HEK293 (cell line): ENCODE measurements around the gene KCTD12.
A peak's percentile ranks its signal among the peaks of the same experiment; 100 is the strongest.

ENCODE experiments used
- CTCF ChIA-PET: fragments of 350-600 bp; formaldehyde crosslinking; extraction: SDS; loops from one replicate; lab custom pipeline; 2021; ENCODE audit warnings: antibody characterized with exemption; lab: Yijun Ruan, JAX
- POLR2A ChIA-PET: fragments of 300-600 bp; formaldehyde crosslinking; extraction: SDS; loops from one replicate; lab custom pipeline; 2020; ENCODE audit warnings: antibody characterized with exemption, inconsistent platforms; lab: Yijun Ruan, JAX
- H3K27ac ChIP-seq: fragments of 200-500 bp; sonication (Bioruptor generic); 2 replicates; pipeline ENCODE4 v1.5.1; 2014; ENCODE audit warnings: low read depth, low read length, control low read depth, inconsistent platforms; ENCODE audit errors: extremely low read depth
- H3K36me3 ChIP-seq, 2 experiments: fragments of 200-500 bp in 1 of 2; sonication (Bioruptor generic) in 1 of 2; 1 replicate in 1 of 2; 2 replicates in 1 of 2; pipeline ENCODE4 v1.5.1; 2014 to 2017; ENCODE audit warnings: inconsistent platforms in 2 of 2, low read length in 2 of 2; ENCODE audit not compliant: control insufficient read depth in 2 of 2, insufficient read depth in 1 of 2
- H3K4me1 ChIP-seq: fragments of 200-500 bp; sonication (Bioruptor generic); 2 replicates; pipeline ENCODE4 v1.5.1; 2014; ENCODE audit warnings: mild to moderate bottlenecking, low read length, inconsistent platforms; ENCODE audit not compliant: control insufficient read depth, insufficient read depth
- H3K4me3 ChIP-seq: 2 replicates; pipeline ENCODE4 v1.5.1; 2011; ENCODE audit warnings: low read depth, mild to moderate bottlenecking, control low read depth, low read length, moderate library complexity
- H3K9me3 ChIP-seq: fragments of 200-500 bp; sonication (Bioruptor generic); 2 replicates; pipeline ENCODE4 v1.5.1; 2014; ENCODE audit warnings: low read depth, low read length, inconsistent platforms; ENCODE audit not compliant: control insufficient read depth, insufficient read depth
- KLF8 ChIP-seq: fragments of 450-650 bp; formaldehyde crosslinking; IDR thresholded peaks from 2 replicates; pipeline ENCODE4 v1.5.1; 2016; ENCODE audit warnings: missing biosample characterization, missing genetic modification characterization
- OSR2 ChIP-seq: fragments of 450-650 bp; formaldehyde crosslinking; IDR thresholded peaks from 2 replicates; pipeline ENCODE4 v1.5.1; 2016; ENCODE audit warnings: missing biosample characterization, missing genetic modification characterization
- PATZ1 ChIP-seq: fragments of 450-650 bp; formaldehyde crosslinking; IDR thresholded peaks from 2 replicates; pipeline ENCODE4 v1.5.1; 2016; ENCODE audit warnings: missing biosample characterization, missing genetic modification characterization
- PRDM1 ChIP-seq: fragments of 450-650 bp; formaldehyde crosslinking; IDR thresholded peaks from 2 replicates; pipeline ENCODE4; 2016; ENCODE audit warnings: missing biosample characterization, missing genetic modification characterization
- TCF7L2 ChIP-seq: IDR thresholded peaks from 2 replicates; pipeline ENCODE4 v1.6.1; 2011; ENCODE audit warnings: low read depth, mild to moderate bottlenecking, inconsistent platforms, low read length, moderate library complexity, borderline replicate concordance
- ZBTB6 ChIP-seq: fragments of 450-650 bp; formaldehyde crosslinking; IDR thresholded peaks from 2 replicates; pipeline ENCODE4 v1.5.1; 2017; ENCODE audit warnings: missing biosample characterization, missing genetic modification characterization
- ZIC2 ChIP-seq: fragments of 450-650 bp; formaldehyde crosslinking; IDR thresholded peaks from 2 replicates; pipeline ENCODE4 v1.5.1; 2016; ENCODE audit warnings: missing biosample characterization, missing genetic modification characterization
- ZNF121 ChIP-seq: fragments of 450-650 bp; formaldehyde crosslinking; IDR thresholded peaks from 2 replicates; pipeline ENCODE4 v1.5.1; 2016; ENCODE audit warnings: missing biosample characterization, missing genetic modification characterization
- ZNF211 ChIP-seq: fragments of 450-650 bp; formaldehyde crosslinking; IDR thresholded peaks from 2 replicates; pipeline ENCODE4 v1.5.1; 2016; ENCODE audit warnings: low read depth, missing biosample characterization, missing genetic modification characterization
- ZNF24 ChIP-seq: fragments of 450-650 bp; formaldehyde crosslinking; IDR thresholded peaks from 2 replicates; pipeline ENCODE4 v1.5.1; 2016; ENCODE audit warnings: missing biosample characterization, missing genetic modification characterization
- ZNF324 ChIP-seq: fragments of 450-650 bp; formaldehyde crosslinking; IDR thresholded peaks from 2 replicates; pipeline ENCODE4 v1.5.1; 2016; ENCODE audit warnings: missing biosample characterization, missing genetic modification characterization
- ZNF404 ChIP-seq: fragments of 450-650 bp; formaldehyde crosslinking; IDR thresholded peaks from 2 replicates; pipeline ENCODE4 v1.5.1; 2017; ENCODE audit warnings: missing biosample characterization, missing genetic modification characterization
- ZNF426 ChIP-seq: fragments of 450-650 bp; formaldehyde crosslinking; IDR thresholded peaks from 2 replicates; pipeline ENCODE4 v1.5.1; 2017; ENCODE audit warnings: missing biosample characterization, missing genetic modification characterization, mild to moderate bottlenecking, inconsistent platforms, moderate library complexity
- ZNF585B ChIP-seq: fragments of 450-650 bp; formaldehyde crosslinking; IDR thresholded peaks from 2 replicates; pipeline ENCODE4 v1.5.1; 2016; ENCODE audit warnings: missing biosample characterization, missing genetic modification characterization
- ZNF596 ChIP-seq: fragments of 450-650 bp; IDR thresholded peaks from 2 replicates; pipeline ENCODE4 v1.5.0; 2018; ENCODE audit warnings: missing biosample characterization, mild to moderate bottlenecking, missing genetic modification characterization, moderate library complexity
- ZNF610 ChIP-seq: fragments of 450-650 bp; formaldehyde crosslinking; IDR thresholded peaks from 2 replicates; pipeline ENCODE4 v1.5.1; 2016; ENCODE audit warnings: missing biosample characterization, missing genetic modification characterization, borderline replicate concordance
- ZNF624 ChIP-seq: fragments of 450-650 bp; formaldehyde crosslinking; IDR thresholded peaks from 2 replicates; pipeline ENCODE4 v1.5.1; 2017; ENCODE audit warnings: missing biosample characterization, missing genetic modification characterization
- ZNF660 ChIP-seq: fragments of 450-650 bp; IDR thresholded peaks from 2 replicates; pipeline ENCODE4 v1.5.1; 2018; ENCODE audit warnings: missing biosample characterization, mild to moderate bottlenecking, missing genetic modification characterization
- ZNF777 ChIP-seq: fragments of 450-650 bp; formaldehyde crosslinking; IDR thresholded peaks from 2 replicates; pipeline ENCODE4 v1.5.1; 2017; ENCODE audit warnings: missing biosample characterization, missing genetic modification characterization, borderline replicate concordance
- ZNF843 ChIP-seq: fragments of 450-650 bp; formaldehyde crosslinking; IDR thresholded peaks from 2 replicates; pipeline ENCODE4 v1.5.1; 2016; ENCODE audit warnings: missing biosample characterization, missing genetic modification characterization
- ZSCAN23 ChIP-seq: fragments of 450-650 bp; formaldehyde crosslinking; IDR thresholded peaks from 2 replicates; pipeline ENCODE4 v1.5.1; 2016; ENCODE audit warnings: missing biosample characterization, missing genetic modification characterization
- TF ChIP-seq, protein P1 (sequence below): fragments of 450-650 bp; formaldehyde crosslinking; IDR thresholded peaks from 2 replicates; pipeline ENCODE4 v1.5.1; 2016; ENCODE audit warnings: missing biosample characterization, missing genetic modification characterization, borderline replicate concordance
- TF ChIP-seq, protein P2 (sequence below): fragments of 450-650 bp; formaldehyde crosslinking; IDR thresholded peaks from 2 replicates; pipeline ENCODE4 v1.5.1; 2017; ENCODE audit warnings: missing biosample characterization, missing genetic modification characterization
- TF ChIP-seq, protein P3 (sequence below): IDR thresholded peaks from 2 replicates; pipeline ENCODE4 v1.6.1; 2011; ENCODE audit warnings: mild to moderate bottlenecking, low read depth, low read length, borderline replicate concordance

Gene KCTD12

GRCh38 chr13:76883236-76883635 is 3.0 kb downstream of the KCTD12 start:
- no peak overlapping the region for H3K27ac ChIP-seq
- no peaks in the 10 kb centered on the region for H3K4me1 ChIP-seq
- ChIA-PET POLR2A (no interaction called here), CTCF (interaction anchor here (1.0 kb wide), 1 partner anchor 15 kb away, joined by 3 read pairs; no protein-coding TSS in a partner anchor)
- H3K4me3 ChIP-seq: peak overlapping the region; percentile 65
- TF ChIP-seq ZNF777 (tag by site-specific recombination): no peak
- TF ChIP-seq ZNF596 (tag by site-specific recombination): no peak
- no peak for TF ChIP-seq ZNF660 (tag by site-specific recombination)
- no peak for TF ChIP-seq ZNF24 (tag by site-specific recombination)
- TF ChIP-seq PATZ1: no peak
- TF ChIP-seq, protein P1, sequence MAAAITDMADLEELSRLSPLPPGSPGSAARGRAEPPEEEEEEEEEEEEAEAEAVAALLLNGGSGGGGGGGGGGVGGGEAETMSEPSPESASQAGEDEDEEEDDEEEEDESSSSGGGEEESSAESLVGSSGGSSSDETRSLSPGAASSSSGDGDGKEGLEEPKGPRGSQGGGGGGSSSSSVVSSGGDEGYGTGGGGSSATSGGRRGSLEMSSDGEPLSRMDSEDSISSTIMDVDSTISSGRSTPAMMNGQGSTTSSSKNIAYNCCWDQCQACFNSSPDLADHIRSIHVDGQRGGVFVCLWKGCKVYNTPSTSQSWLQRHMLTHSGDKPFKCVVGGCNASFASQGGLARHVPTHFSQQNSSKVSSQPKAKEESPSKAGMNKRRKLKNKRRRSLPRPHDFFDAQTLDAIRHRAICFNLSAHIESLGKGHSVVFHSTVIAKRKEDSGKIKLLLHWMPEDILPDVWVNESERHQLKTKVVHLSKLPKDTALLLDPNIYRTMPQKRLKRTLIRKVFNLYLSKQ (tag by site-specific recombination): no peak
- H3K9me3 ChIP-seq: no peaks in the 10 kb centered on the region
- H3K36me3 ChIP-seq: no peaks in the 10 kb centered on the region

DNA sequence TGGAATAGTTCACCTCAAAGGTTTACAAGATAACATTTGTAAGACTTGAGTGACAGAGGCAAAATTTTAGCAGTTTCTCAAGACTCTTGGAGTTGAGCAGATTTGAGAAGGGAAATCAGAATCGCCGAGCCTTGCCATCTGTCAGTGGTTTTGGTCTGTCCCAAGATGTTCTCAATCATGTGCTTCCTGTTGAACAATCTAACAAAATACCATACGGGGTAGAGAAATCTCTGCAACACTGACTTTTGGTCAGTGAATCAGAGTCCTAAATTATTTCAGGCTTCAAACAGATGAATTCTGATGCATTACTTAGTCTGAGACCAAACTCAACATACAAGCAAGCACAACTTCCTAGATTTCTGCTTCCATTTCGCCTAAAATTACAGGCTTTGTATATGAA is 3.8 kb downstream of the KCTD12 start:
- POLR2A ChIA-PET: no interaction called here
- Histone ChIP-seq H3K4me1 (no peaks in the 10 kb centered on the region), H3K27ac (no peak overlapping the region), H3K36me3 (no peaks in the 10 kb centered on the region)
- CTCF ChIA-PET: no interaction called here
- no peak for TF ChIP-seq ZNF426 (tag by site-specific recombination)
- no peak for TF ChIP-seq TCF7L2
- no peak for TF ChIP-seq ZNF324
- TF ChIP-seq ZSCAN23 (tag by site-specific recombination): no peak
- TF ChIP-seq ZNF843: no peak
- TF ChIP-seq ZNF624 (tag by site-specific recombination): no peak
- no peak for TF ChIP-seq ZIC2 (tag by site-specific recombination)
- no peak for TF ChIP-seq KLF8
- no peak for TF ChIP-seq ZNF585B (tag by site-specific recombination)
- TF ChIP-seq ZNF404 (tag by site-specific recombination): no peak
- no peak for TF ChIP-seq PRDM1 (tag by site-specific recombination)
- TF ChIP-seq OSR2 (tag by site-specific recombination): no peak
- TF ChIP-seq, protein P2, sequence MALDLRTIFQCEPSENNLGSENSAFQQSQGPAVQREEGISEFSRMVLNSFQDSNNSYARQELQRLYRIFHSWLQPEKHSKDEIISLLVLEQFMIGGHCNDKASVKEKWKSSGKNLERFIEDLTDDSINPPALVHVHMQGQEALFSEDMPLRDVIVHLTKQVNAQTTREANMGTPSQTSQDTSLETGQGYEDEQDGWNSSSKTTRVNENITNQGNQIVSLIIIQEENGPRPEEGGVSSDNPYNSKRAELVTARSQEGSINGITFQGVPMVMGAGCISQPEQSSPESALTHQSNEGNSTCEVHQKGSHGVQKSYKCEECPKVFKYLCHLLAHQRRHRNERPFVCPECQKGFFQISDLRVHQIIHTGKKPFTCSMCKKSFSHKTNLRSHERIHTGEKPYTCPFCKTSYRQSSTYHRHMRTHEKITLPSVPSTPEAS (tag by site-specific recombination): no peak
- no peak for TF ChIP-seq ZNF610 (tag by site-specific recombination)
- TF ChIP-seq ZBTB6 (tag by site-specific recombination): no peak
- no peak for TF ChIP-seq ZNF121 (tag by site-specific recombination)
- TF ChIP-seq, protein P3, sequence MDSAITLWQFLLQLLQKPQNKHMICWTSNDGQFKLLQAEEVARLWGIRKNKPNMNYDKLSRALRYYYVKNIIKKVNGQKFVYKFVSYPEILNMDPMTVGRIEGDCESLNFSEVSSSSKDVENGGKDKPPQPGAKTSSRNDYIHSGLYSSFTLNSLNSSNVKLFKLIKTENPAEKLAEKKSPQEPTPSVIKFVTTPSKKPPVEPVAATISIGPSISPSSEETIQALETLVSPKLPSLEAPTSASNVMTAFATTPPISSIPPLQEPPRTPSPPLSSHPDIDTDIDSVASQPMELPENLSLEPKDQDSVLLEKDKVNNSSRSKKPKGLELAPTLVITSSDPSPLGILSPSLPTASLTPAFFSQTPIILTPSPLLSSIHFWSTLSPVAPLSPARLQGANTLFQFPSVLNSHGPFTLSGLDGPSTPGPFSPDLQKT: no peak
- no peak for TF ChIP-seq ZNF211 (tag by site-specific recombination)
- TF ChIP-seq, all 188 proteins: peak for 0
- H3K4me3 ChIP-seq: no peak overlapping the region
- H3K9me3 ChIP-seq: no peaks in the 10 kb centered on the region
